CD4-positive, alpha-beta T cell treated with Interleukin-2 at 100 ng/mL for 4 hours (primary cell): Measurements from ENCODE around the gene WT1.
A peak's percentile ranks its signal among the peaks of the same experiment; 100 is the strongest.
"Not testable (repeated sequence)": the region's sequence is repeated elsewhere in the genome, so short reads cannot be mapped to it uniquely, and the experiment has no call there.

ENCODE experiments used
- DNase-seq: peaks from one replicate; pipeline ENCODE4 v3.0.0-alpha.2; 2020; ENCODE audit warnings: low spot score

Gene WT1

DNA sequence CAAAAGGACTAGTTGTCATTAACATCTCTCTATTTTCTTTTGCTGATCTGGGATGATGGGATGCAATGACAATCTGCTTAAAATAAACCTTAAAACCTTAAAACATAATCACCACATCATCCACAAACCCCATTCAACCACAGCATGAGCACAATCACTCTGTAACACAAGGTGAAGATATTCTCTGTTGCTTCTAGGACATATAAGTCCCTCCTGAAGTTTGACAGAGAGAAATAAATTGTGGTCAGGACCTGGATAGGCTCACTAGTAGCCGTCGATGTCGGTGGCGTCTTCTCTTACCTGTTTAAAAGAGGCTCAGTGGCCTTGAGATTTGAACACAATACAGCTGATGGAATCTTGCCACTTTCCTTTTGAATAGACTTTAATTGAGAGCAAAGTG is 47.9 kb downstream of the WT1 start:
- DNase-seq, result no peak

DNA sequence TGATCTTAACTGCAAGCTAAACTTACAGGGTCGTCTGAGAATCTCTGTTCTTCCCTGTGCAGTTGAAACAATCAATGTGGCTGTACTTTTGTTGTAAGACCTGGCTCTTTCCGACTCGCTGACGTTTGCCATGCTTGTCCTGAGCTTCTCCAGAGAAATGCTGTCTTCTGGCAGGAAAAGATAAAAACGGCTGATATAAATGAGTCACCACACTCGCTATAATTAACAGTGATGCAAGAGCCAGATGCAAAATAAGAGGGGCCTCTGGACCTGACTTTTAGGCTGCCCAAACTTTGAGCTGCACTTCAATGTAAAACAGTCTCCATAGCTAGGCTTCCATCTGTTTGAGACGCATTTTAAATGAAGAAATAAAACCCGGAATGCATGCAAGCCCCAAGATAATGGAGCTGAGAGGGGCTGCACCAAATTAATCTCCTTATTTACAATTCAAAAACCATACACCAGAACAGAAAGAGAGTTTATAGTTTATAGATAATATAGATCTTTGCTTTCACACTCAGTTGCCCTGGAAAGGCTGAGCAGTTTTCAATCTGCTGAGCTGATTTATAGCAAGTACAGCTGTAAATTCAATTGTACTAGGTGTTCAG is 48.5 kb downstream of the WT1 start:
- DNase-seq, result no peak

DNA sequence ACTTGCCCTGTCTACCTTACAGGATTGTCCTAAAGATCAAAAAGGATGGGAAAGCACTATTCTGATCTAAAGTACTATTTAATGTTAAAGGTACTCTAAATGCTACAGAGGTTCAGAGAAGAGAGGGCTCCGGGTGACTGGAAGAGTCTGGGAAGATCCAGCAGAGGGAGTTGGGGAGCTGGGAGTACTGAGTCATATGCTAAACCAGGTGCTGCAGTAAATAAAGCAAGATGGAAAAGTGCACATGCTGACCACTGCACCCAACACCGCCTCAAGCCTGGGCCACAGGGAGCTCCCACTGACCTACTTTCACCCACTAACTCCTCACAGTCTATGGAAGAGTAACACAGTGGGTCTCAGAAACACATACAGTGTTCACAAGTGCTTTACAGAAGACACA is 49.3 kb downstream of the WT1 start:
- no peak for DNase-seq

DNA sequence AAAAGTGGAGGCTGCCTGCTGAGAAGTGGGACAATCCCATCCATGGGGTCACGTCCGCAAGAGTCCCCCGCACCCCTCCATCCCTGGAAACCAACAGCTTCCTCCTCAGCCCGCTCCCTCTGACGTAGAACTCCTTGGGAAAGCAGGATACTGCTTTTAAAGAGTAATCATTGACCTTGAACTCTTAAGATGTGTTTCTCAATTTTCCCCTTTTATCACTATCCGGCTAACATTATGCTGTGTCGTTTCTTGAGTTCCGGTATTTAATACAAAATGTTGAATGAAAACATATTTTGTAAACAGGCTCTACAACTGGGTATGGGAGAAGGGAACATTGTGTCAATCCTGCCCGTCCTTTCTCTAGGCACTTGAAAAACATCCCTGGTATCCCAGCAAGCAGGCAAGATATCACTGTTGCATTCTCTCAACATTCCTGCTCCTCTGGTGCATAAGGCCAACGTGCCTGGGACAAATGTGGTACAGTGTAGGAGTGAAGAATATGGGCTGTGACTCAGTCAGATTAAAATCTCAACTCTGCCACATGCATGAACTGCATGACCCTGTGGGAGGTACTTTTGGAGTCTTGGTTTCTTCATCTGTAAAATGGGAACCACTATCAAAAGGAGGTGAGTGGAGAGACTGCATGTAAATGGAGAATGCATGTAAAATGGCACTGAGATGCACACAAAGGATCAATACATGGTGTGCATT is 52.8 kb downstream of the WT1 start:
- no peak for DNase-seq

DNA sequence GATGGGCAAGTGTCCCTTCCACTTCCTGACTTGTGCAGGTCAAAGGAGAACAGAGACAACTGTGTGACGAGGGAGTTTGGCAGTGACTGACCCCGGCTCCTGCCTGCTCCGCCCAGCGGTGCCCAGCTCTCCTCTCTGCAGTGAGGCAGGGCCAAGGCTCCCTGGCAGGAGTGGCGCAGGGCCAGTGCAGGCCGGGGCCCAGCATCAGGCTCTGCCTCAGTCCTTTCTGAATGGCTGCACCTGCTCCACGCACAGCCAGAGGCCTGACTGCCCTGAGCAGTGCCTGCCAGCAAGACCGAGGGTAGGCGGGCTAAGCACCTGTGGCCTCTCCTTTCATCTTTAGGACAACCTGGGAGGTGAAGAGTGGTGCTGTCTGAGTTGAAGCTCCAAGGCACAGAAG is 54.2 kb downstream of the WT1 start:
- DNase-seq, result no peak

DNA sequence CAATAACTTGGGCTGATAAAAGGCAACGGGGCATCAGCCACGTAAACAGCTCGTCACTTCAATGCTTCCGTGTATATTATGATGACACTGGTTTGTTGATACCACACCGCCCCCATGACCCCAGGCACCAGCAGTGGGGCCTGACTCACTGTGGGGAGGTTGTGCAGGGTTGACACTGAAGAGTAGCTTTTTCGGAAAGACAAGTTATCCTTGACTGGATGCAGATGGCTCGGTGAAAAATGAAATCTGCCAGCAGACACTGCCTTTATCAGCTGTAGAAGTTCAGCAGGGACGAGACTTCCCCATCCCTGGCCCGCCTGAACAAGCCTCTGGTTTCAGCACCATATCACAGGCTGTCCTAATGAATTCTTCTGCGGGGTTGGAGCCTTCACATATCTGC is 55.6 kb downstream of the WT1 start:
- no peak for DNase-seq

DNA sequence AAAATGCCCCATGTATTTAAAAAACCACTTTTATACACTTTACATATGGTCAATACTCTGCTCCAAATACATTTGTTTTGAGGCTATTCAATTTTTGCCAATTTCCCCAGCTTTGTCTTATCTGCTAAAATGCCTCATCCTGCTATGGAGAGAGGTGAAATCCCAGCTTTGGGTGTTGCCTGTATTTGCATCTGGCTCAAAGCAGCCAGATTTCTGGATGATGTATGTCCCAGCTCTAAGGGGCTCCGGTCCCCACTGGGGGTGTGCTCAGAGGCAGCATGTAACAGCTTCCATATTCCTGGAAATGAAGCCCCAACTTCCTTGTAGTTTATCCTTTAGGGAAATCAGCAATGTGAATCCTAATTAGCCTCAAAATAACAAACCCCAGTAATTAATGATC is 59.5 kb downstream of the WT1 start:
- no peak for DNase-seq

DNA sequence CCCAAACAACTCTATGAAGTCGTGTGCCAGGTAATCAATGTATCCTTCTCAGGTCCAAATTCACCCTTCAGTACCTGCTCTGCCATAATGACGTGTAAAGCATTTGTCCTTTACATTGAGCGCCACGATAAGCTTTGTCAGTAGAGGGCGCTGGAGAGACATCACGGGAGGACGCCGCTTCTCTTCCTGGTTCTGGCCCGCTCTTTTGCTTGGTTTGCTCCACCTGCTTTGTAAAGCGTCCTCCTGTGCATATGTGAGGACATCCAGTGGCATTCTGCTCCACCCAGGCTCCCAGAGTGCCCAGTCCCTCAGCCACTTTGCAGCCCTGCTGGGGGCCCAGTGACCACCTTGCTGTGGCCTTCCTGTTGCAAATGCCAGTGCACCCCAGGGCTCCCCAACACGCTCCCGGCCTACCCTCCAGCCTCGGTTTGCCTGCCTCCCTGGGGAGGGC is 61.1 kb downstream of the WT1 start:
- DNase-seq, result no peak

DNA sequence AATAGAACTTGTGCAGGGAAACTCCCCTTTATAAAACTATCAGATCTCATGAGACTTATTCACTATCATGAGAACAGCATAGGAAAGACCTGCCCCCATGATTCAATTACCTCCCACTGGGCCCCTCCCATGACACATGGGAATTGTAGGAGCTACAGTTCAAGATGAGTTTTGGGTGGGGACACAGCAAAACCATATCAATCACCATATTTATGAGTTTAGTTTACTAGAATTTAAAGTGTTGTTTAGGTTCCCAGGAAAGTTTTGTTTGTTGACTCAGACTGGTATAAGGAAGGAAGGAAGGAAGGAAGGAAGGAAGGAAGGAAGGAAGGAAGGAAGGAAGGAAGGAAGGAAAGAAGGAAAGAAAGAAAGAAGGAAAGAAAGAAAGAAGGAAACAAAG is 65.4 kb downstream of the WT1 start:
- DNase-seq, result not testable (repeated sequence)

DNA sequence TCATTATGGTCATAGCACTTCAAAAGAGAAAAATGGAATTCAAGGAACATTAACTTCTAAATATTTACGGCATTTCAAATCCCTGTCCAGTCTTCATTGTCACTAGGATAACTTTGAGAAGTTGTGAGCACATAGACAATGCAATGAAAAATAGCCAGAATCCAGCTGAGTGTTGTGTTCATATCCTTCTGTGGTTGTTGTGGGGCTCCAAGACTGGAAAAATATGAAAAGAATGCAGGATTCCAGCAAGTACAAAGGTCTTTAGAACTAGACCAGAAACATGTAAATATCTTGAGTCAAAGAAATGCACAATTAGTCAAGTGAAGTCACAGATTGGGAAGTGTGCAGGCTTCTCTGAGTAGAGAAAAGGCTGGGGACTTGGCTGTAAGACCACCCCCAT is 68.7 kb downstream of the WT1 start:
- DNase-seq, result no peak

DNA sequence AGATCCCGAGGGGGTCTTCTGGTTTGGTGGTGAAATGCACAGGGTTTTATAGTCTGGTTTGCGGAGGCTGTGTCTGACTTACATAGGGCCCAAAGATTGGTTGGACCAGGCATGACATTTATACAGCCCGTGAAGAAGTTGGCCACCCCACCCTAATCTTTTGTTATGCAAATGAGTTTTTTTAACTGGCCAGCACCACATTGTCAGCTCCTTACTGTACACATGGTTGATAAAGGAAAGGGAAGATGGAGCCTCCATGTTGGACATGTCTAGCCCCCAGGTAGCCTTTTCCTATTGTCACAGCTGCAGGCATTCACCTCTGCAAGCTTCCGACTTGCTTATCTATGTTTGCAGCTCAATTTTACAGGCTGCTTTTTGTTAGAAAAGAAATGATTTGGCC is 70.1 kb downstream of the WT1 start:
- DNase-seq, result no peak

DNA sequence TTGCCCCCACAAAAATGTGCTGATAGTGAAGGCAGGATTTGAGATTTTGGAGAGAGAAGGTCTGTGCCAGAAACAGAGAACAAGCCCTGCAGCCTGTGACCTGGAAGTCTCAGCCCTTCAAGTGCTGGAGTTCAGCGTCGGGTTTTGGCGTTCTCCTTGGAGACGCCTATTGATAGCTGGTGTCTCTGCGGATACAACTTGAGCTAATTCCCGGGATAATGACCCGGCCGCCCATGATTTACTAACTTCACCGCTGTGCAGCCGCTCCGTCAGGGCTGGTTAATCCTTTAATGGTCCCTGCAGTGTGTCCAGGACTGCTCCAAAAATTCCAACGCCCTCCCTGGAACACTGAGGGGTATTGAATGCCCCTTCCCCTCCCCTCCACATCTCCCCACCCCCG is 76.6 kb downstream of the WT1 start:
- no peak for DNase-seq

DNA sequence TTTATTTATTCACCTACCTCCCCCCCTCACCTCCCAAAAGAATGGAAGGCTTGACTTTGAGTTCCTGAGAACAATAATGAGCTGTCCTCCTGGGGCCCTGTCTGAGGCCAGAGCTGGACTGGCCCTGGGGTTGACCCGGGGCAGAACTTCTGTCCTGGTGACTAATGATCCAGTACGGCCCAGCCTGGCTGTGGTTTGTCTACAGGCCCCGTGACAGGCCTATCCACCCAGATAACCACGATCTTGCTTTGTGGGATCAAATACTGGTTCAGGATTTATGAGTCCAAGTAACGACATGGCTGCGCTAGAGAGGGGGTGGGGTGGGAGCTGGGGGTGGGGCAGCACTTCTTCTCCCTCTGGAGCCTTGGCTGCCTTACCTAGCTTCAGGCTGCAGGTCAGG is 81.5 kb downstream of the WT1 start:
- DNase-seq, result no peak

DNA sequence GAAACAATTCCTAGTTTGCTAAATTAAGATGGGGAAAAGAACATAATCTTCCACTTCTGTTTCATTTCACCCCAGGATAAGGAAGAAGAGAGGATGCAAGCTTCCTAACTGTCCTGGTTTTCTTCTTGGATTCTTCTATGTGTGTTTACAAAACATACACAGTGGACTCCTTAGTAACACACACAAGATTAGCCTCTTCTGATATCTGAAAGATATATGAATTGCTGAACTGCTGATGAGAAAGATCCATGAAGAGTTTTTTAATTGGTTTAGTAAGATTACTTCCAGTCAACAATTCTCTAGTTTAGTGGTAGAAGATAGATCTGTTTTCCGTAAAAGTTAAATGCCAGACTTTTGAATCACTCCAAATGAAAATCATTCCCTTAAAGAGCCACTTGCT is 86.8 kb downstream of the WT1 start:
- DNase-seq, result no peak

DNA sequence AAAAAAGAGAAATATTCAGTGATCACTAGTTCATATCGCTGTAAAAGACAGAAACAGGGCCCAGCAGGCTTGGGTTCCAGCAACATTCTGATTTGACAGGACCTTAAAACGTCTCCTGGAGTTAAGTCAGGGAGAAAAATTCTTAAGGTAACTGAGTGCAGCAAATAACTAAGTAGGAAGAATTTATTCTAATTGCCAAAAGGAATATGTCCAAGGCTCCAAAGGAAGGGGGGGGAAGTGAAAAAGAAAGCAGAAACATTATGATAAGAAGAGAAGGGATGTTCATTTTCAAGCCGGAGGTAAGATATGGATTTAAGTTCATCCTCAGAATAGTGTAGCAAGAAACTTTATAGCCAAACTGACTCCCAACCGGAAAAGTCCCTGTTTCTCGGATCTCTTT is 90.4 kb downstream of the WT1 start:
- DNase-seq, result no peak

DNA sequence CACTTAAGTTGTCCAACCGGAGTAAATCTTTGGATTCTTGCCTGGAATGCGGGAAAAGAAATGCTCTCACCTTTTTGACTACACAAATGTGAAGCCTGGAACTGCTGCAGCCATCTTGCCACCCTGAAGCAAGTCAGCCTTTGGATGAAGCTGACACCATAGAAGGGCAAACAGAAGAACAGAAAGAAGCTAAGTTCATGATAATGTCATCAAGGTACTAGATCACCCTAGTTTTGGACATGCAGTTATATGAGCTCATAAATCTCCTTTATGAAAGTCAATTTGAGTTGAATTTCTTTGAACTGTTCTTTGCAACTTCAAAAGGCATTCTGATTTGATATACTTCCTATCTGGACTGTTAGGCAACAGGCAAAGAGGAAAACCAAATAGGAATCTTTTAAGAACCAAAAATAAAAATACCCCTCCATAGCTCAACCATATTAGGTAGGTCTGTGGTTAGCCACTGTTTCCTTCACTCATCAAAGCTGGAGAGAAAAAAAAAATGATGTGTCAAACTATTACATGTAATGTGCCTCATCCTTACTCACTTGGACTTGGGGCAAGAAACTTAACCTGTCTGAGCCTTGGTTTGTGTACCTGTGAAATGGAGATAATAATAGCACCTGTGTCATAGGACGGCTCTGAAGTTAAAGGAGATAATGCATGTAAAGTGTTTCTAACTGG is 91.9 kb downstream of the WT1 start:
- DNase-seq, result peak; percentile 1

DNA sequence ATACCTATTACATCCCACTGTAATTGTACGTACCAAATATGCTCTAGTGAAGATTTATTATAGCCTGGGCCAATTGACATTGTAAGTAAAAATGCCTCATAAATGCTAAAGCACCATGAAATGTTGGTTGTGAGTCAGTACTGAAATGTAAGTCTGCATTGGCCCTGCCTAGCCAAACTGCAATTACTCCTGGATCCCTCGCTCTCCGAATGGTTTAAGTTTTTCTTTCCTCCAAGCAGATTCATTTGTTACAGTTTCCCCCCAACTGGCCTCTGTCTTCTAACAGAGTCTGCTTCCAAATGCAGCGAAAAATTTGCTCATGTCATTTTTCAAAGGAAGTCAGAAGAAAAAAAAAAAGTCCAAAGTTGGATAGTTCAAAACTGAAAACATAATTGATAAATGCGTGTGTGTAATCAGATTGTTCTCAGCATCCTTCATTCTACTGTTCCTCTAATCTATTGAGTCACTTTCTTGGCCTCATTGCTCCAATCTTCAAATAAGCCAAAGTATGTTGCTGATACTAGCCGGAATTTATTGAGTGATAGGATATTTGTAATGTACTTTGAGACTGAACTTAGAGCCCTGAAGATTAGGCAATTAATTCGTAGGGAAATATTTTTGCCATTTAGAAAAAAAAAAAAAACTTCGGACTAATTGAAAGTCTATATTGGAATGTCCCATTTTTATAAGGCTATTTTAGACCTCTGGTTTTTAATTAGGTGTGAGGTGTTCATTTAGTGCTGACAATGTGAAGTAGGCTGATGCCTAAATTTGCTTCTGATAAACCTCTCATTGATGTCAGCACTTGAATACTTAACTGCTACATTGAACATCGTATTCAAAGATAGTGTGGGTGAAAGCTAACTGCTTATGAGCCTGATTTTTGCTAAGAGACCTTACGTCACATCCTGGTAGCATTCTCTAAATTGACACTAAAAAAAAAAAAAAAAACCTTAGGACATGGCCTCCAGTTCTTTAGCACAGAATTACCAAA is 93.4 kb downstream of the WT1 start:
- no peak for DNase-seq

DNA sequence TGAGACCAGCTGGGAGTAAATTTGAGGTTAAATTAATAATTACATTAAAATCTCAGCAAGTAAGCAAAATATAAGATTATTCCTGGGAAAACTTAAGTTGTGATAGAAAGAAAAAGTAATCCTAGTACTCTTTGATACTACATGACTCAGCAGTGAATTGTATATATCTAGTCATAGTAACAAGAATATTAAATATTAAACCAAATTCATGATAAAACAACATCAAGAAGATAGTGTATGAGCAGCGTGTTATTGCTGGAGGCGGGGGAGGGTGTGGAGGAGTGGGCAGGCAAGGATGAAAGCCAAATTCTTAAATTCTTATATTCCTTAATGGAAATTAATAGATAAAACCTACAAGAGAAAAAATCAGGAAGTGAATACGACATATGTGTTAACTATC is 95.2 kb downstream of the WT1 start:
- DNase-seq, result no peak
